ENCODE results near the gene ZFYVE27. TPM values are rescaled to one million over a fixed set of nuclear protein-coding genes. Genes with fewer than 3 reads are reported as not detected.

ZFYVE27 gene
- total RNA-seq, 3 donors from 2014 or later, result 26.9 to 37.6 (median 29.2) TPM

DNA sequence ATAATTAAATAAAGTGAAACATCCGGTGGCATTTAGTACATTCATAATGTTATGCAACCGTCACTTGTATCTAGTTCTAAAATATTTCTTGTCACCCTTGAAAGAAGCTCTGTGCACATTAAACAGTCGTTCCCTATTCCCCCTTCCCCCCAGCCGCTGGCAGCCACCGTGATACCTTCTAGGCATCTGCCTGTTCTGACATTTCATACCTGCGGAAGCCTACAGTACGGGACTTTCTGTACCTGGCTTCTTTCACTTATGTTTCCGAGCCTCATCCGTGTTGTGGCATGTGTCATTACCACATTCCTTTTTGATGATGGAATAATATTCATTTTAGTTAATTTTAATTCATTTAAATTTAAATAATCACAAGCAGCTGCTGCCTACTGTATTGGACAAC, 48.8 kb downstream of the ZFYVE27 start:
- Histone ChIP-seq H3K36me3 (no peaks in the 10 kb centered on the region), H3K4me3 (no peak overlapping the region), H3K9me3 (no peaks in the 10 kb centered on the region), H3K27me3 (no peaks in the 10 kb centered on the region), H3K27ac (no peak overlapping the region), H3K4me1 (peaks cover 0 to 4% of the 10 kb centered on the region in 2 donors)
- TF ChIP-seq CTCF (IDR thresholded peaks at IDR 0.05), result no peak
- TF ChIP-seq POLR2AphosphoS5 (IDR thresholded peaks at IDR 0.05), result no peak
- TF ChIP-seq POLR2A (IDR thresholded peaks at IDR 0.05), result no peak
- peak in 1 of 2 donors; percentile 70 for DNase-seq (ENCODE audit: low spot score in 2 of 2)
- intact Hi-C loops (cut with DNase I; ENCODE audit: low total_unique reads), result no loop called here

DNA sequence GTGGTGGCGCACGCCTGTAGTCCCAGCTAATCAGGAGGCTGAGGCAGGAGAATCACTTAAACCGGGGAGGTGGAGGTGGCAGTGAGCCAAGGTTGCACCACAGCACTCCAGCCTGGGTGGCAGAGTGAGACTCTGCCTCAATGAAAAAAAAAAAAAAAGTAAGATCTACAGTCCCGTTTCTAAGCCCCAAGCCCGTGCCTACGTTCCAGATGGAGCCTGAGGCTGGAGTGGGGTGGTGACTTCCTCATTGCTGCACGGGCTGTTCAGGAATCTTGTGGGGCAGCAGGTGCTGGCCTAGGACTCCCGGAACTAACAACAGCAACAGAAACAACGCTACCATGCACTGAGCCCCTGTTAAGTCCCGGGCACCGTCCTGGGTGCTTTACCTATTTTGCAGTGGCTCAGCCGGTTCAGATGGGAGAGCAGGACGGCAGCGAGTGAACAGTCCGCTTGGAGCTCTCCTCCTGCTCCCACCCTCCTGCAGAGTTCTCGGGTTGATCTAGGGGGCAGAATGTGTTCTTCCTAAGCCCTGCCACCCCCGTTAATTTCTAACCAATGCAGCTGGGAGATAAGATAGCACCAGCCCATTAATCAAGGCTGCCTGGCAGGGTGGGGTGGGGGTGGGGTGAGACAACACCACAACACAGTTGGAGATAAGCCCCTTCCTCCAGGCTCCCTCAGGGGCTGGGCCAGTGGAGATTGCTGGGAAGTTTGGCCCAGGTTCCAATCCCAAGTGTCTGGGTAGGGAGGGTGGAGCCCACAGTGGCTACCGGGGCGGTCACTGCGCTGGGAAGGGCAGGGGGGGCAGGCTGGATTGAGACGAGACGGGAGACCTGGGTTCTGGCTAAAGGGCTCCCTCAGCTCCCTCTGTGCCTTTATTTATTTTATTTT, 51.9 kb downstream of the ZFYVE27 start:
- Histone ChIP-seq H3K4me3 (peak overlapping the region in 2 of 3 donors; percentile 6 to 18), H3K4me1 (peaks cover 0 to 4% of the 10 kb centered on the region in 2 donors), H3K9me3 (no peaks in the 10 kb centered on the region), H3K27ac (no peak overlapping the region), H3K36me3 (no peaks in the 10 kb centered on the region), H3K27me3 (no peaks in the 10 kb centered on the region)
- intact Hi-C loops (cut with DNase I; ENCODE audit: low total_unique reads), result no loop called here
- TF ChIP-seq CTCF (IDR thresholded peaks at IDR 0.05) (no peak), POLR2A (IDR thresholded peaks at IDR 0.05) (no peak), POLR2AphosphoS5 (IDR thresholded peaks at IDR 0.05) (no peak)
- peak in 1 of 2 donors; percentile 57 for DNase-seq (ENCODE audit: low spot score in 2 of 2)

- no peaks in the 10 kb centered on the region for H3K36me3 ChIP-seq
- H3K27me3 ChIP-seq, result no peaks in the 10 kb centered on the region
- peaks cover 0 to 4% of the 10 kb centered on the region in 2 donors for H3K4me1 ChIP-seq
- H3K4me3 ChIP-seq, result no peak overlapping the region
- no peak for TF ChIP-seq POLR2A (IDR thresholded peaks at IDR 0.05)
- no peak for TF ChIP-seq CTCF (IDR thresholded peaks at IDR 0.05)
- TF ChIP-seq POLR2AphosphoS5 (IDR thresholded peaks at IDR 0.05), result no peak
- intact Hi-C loops (cut with DNase I; ENCODE audit: low total_unique reads), result no loop called here
- no peak overlapping the region for H3K27ac ChIP-seq
- no peak for DNase-seq (ENCODE audit: low spot score in 2 of 2)
- no peaks in the 10 kb centered on the region for H3K9me3 ChIP-seq
Observed at GRCh38 chr10:97789770-97790397, 53.0 kb downstream of the ZFYVE27 start.

DNA sequence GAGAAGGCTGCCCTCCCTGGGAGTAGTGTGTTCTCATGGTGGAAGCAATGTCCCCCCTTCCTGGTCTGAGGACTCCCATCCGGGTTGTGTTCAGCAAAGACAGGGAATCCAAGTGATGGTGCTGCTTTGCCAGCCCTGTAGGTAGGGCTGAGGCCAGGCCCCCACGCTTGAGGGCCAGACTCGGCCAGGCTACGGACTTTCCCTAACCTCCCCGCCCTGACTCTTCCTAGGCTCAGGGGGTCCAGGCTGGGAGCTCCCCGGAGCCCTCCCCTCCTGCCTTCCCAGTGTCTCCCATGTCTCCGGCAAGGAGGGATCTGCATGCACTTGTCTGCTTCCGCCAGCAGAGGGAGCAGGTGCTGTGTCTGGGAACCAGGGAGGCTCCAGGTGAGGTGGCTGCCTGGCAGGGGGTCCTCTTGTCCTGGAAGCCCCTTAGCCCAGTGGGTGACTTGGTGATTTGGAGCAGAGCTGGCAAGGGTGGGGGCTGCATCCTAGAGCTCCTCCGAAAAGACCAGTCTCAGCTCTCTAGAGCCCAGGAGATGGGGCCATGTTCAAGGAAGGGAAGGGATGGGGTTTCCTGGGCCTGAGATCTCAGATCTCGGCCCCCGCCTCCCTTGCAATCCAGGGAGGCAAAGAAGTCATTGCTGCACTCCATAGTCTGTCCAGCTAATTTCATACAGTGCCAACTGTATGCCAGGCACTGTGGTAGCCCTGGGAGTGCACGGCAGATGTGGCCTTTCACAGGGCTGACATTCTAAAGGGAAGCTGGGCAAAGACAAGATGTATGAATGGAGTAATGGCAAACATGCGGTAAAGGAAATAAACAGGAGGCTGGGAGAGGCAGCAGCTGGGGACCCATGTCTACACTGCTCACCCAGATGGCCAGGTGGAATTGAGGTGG, 55.1 kb downstream of the ZFYVE27 start:
- Histone ChIP-seq H3K27me3 (no peaks in the 10 kb centered on the region), H3K4me3 (no peak overlapping the region), H3K36me3 (no peaks in the 10 kb centered on the region), H3K9me3 (no peaks in the 10 kb centered on the region), H3K27ac (no peak overlapping the region), H3K4me1 (no peaks in the 10 kb centered on the region)
- intact Hi-C loops (cut with DNase I; ENCODE audit: low total_unique reads), result no loop called here
- TF ChIP-seq CTCF (IDR thresholded peaks at IDR 0.05) (peak; percentile 65 to 81 (median 67)), POLR2A (IDR thresholded peaks at IDR 0.05) (no peak), POLR2AphosphoS5 (IDR thresholded peaks at IDR 0.05) (no peak)
- peak; percentile 56 to 68 for DNase-seq (ENCODE audit: low spot score in 2 of 2)
